IPS-18a (cell line): ENCODE data around the gene ITPK1.
A peak's percentile ranks its signal among the peaks of the same experiment; 100 is the strongest.

Experiments used
- H3K27ac ChIP-seq: one replicate; pipeline ENCODE4 v1.5.1; 2013; ENCODE audit warnings: low read length
- H3K27me3 ChIP-seq: one replicate; pipeline ENCODE4 v1.6.1; 2013; ENCODE audit warnings: mild to moderate bottlenecking, low read length; ENCODE audit not compliant: control insufficient read depth, insufficient read depth
- H3K36me3 ChIP-seq: one replicate; pipeline ENCODE4 v1.6.1; 2013; ENCODE audit warnings: low read depth, low read length; ENCODE audit not compliant: control insufficient read depth
- H3K4me1 ChIP-seq: one replicate; pipeline ENCODE4 v1.6.1; 2013; ENCODE audit warnings: low read depth, low read length; ENCODE audit not compliant: control insufficient read depth
- H3K4me3 ChIP-seq: one replicate; pipeline ENCODE4 v1.5.1; 2013; ENCODE audit warnings: low read length
- H3K9ac ChIP-seq: one replicate; pipeline ENCODE4 v1.6.1; 2013; ENCODE audit warnings: mild to moderate bottlenecking, low read length, moderate library complexity
- H3K9me3 ChIP-seq: one replicate; pipeline ENCODE4 v1.6.1; 2013; ENCODE audit warnings: low read depth, low read length; ENCODE audit not compliant: control insufficient read depth

The ITPK1 gene

DNA sequence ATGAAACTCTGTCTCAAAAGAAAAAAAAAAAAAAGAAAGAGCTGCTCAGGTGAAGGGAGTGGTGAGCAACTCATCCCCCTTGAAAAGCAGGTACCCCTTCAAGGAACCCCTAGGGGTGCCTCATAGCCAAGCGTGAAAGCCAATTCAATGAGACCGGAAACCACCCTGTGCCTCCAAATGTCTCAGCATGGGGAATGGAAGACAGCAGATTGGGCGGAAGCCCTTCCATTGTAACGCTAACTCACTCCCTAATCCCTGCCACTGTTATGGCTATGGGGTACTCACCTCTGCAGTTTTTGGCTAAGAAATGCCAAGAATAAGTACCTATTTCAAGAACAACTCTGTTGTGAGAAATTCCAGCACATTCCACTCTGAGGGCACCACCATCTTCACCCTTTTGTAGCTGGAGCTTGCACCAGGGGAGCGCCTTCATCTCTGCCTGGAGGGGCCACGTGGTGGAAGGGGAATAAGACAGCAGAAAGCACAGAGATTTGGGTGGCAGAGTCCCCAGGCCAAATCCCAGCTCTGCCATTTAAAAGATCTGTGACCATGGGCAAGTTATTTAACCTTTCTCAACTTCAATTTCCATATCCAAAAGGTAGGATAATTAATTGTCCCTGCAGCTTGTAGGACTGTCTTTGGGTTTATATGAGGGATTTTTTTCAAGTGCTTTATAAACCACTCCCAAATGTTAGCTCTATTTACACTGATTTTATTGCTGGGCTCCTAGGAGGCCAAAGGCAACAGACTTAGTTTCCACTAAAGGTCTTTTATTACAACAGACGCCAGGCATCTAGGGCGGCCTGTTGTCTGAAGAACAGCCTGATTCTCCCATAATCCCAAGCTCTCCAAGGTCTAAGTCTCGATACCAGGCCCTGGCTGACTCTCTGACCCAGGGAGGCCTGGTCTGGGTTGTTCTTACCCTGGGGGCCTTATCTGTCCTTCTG lies 63.9 kb downstream of the ITPK1 start:
- Histone ChIP-seq H3K36me3 (no peaks in the 10 kb centered on the region), H3K4me3 (no peak overlapping the region), H3K27ac (peak overlapping the region; percentile 22), H3K9me3 (no peaks in the 10 kb centered on the region), H3K9ac (peak overlapping the region; percentile 12), H3K4me1 (peaks cover 38% of the 10 kb centered on the region), H3K27me3 (no peaks in the 10 kb centered on the region)

DNA sequence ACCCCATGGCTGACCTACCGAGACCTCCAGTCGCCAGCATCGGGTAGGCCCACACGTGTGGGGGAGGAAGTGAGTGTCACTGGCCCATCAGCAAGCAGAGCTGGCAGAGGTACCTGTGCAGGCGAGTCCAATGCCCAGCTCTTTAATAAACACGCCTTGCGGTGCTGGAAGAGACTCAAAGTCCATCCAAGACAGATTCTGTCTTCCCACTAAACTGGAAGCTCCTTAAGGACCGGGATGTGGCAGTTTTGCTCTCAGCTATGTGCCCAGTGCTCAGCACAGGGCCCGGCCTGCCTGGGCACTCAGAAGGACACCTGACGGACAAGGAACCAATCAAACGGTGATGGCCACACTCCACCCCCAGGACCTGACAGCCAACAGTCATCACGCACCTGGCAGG lies 65.0 kb downstream of the ITPK1 start:
- H3K27ac ChIP-seq: peak overlapping the region; percentile 18
- H3K36me3 ChIP-seq: no peaks in the 10 kb centered on the region
- H3K4me1 ChIP-seq: peaks cover 46% of the 10 kb centered on the region
- H3K27me3 ChIP-seq: no peaks in the 10 kb centered on the region
- H3K4me3 ChIP-seq: no peak overlapping the region
- no peak overlapping the region for H3K9ac ChIP-seq
- no peaks in the 10 kb centered on the region for H3K9me3 ChIP-seq

DNA sequence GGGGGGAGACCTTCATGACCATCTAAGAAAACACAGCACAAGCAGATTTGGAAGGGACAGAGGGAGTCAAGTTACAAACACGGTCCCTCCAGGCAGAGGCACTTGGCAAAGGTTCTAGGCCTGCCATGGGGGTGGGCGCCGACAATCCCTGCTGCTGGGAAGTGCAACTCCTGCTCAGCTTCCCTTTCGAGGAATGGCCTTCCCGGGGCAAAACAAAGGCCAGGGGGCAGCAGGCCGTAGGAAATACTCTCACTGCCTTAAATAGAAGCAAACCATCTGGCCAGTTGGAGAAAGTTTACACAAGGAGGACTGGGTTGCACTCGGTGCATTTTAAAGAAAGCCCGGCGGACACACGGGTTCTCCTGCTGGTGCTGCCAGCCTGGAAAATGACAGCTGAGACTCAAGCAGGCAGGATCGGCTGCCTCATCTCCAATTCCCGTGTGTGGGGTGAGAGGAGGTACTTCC lies 65.8 kb downstream of the ITPK1 start:
- Histone ChIP-seq H3K4me1 (peaks cover 55% of the 10 kb centered on the region), H3K4me3 (no peak overlapping the region), H3K9me3 (no peaks in the 10 kb centered on the region), H3K9ac (no peak overlapping the region), H3K27me3 (no peaks in the 10 kb centered on the region), H3K27ac (no peak overlapping the region), H3K36me3 (no peaks in the 10 kb centered on the region)

DNA sequence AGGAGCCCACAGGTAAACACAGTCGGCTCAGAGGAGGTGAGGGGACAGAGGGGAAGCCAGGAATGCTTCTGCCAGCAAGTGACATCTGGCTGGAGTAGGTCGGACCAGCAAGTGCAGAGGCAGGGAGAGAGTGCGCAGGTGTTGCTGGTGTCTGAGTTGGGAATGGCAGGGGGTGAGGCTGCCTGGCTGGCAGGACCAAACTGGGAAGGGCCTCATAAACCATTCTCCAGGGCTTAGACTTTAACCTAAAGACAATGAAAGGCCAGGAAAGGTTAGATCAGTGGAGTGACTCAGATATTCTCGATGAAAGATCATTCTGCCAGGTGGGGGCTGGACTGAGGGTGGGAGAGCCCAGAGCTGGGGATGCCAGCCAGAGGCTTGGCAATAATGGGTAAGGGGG lies 66.4 kb downstream of the ITPK1 start:
- Histone ChIP-seq H3K4me1 (peaks cover 59% of the 10 kb centered on the region), H3K27ac (no peak overlapping the region)

DNA sequence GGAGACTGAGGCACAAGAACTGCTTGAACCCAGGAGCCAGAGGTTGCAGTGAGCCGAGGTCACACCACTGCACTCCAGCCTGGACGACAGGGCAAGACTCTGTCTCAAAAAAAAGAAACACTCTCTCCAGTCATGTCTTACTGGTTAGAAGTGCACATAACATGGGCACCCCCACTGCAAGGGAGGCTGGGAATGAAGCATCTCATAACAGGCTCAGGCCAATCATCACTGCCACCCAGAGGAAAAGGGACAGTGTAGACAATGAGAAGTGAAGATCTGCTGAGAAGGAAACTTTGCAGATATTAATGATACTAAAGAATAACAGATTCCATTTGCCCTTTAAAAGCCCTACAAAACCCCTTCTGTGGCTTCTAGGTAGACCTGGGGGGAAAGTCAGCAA lies 66.9 kb downstream of the ITPK1 start:
- Histone ChIP-seq H3K4me3 (no peak overlapping the region), H3K4me1 (peaks cover 59% of the 10 kb centered on the region), H3K9ac (no peak overlapping the region), H3K36me3 (no peaks in the 10 kb centered on the region), H3K27ac (no peak overlapping the region), H3K27me3 (no peaks in the 10 kb centered on the region), H3K9me3 (no peaks in the 10 kb centered on the region)

More for the DNA sequence above, 66.4 kb downstream of the ITPK1 start:
- no peak overlapping the region for H3K9ac ChIP-seq
- H3K36me3 ChIP-seq: no peaks in the 10 kb centered on the region
- no peaks in the 10 kb centered on the region for H3K27me3 ChIP-seq
- no peak overlapping the region for H3K4me3 ChIP-seq
- H3K9me3 ChIP-seq: no peaks in the 10 kb centered on the region

DNA sequence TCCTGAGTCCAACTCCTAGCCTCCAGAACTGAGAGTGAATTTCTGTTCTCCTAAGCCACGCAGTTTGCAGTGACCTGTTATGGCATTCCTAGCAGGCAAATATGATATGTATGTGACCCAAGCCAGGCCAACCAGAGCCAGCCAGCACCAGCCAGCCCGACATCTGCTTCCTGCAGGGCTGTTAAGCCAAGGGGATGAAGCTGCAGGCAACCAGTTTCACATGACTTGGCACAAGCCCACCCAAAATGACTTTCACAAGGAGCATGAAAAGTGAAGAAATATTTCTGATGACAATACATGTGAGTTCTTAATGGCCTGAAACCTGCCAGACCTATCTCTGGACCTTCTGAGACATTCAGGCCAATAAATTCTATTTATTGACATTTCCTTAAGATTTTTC lies 68.1 kb downstream of the ITPK1 start:
- Histone ChIP-seq H3K27ac (no peak overlapping the region), H3K27me3 (no peaks in the 10 kb centered on the region), H3K4me1 (peaks cover 56% of the 10 kb centered on the region)

DNA sequence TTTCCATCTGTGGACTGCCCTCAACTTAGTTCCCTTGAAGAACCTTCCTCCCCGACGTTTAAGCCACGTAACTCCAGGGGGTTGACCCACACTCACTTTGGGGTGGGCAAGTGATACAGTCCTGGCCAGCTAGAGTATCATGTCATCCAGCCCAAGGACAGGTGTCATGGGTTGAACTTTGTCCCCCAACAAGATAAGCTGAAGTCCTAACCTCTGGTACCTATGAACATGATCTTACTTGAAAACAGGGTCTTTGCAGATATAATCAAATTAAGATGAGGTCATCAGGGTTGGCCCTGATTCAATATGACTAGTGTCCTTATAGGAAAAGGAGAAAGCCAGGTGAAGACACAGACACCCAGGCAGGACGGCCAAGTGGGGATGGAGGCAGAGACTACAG lies 68.6 kb downstream of the ITPK1 start:
- H3K27ac ChIP-seq: no peak overlapping the region
- no peaks in the 10 kb centered on the region for H3K9me3 ChIP-seq
- peaks cover 53% of the 10 kb centered on the region for H3K4me1 ChIP-seq
- H3K9ac ChIP-seq: no peak overlapping the region
- no peaks in the 10 kb centered on the region for H3K36me3 ChIP-seq
- H3K4me3 ChIP-seq: no peak overlapping the region
- H3K27me3 ChIP-seq: no peaks in the 10 kb centered on the region

More for the DNA sequence above, 68.1 kb downstream of the ITPK1 start:
- no peaks in the 10 kb centered on the region for H3K36me3 ChIP-seq
- H3K9me3 ChIP-seq: no peaks in the 10 kb centered on the region
- H3K4me3 ChIP-seq: no peak overlapping the region
- H3K9ac ChIP-seq: no peak overlapping the region

DNA sequence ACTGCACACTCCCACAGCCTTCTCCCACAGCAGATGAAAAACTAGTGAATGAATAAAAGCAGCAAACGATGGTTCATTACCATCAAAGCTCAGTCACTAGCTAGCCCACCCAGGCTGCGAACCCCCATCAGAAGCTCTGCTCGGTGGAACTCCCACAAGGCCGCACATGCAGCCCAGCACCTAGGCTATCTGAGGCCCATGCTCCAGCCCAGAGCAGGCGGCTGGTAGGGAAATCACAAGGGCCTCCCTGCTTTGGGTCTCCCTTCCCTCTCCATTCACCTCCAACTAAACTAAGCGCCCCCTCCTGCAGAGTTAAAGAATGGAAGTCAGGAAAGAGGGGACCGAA lies 69.0 kb downstream of the ITPK1 start:
- no peaks in the 10 kb centered on the region for H3K27me3 ChIP-seq
- H3K9ac ChIP-seq: no peak overlapping the region
- H3K27ac ChIP-seq: no peak overlapping the region
- no peaks in the 10 kb centered on the region for H3K9me3 ChIP-seq
- H3K4me3 ChIP-seq: no peak overlapping the region
- no peaks in the 10 kb centered on the region for H3K36me3 ChIP-seq
- peaks cover 53% of the 10 kb centered on the region for H3K4me1 ChIP-seq

DNA sequence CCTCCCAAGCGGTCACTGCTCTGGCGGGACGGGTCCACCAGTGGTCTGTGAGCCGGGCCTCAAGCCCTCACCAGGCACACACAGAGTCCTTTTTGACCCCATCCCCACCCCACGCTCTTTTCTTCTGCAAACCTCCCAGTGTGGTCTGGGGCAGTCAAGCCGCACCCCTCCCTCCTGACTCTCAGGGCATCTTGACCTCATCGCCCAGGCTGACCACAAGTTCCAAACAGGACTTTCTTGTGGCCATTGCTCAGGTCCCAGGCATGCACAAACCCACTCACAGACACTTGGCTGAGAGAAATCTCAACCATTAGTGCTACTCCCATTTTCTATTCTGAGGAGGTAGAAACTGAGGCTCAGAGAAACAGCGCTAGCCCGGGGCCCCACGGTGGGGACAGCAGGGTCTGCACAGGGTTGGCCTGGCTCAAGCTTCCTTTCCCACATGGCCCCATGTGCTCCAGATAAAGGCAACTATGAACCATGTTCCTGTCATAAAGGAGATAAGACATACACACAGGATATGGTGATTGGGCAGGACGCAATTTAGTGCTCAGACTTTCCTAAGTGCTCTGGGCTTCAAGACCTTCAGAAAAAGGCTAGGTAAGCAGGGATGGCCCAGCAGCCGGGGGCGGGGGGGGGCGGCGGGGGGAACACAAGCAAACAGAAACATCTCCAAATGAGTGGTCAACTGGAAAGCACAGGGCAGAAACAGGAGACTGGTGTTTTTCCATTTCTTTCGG lies 69.6 kb downstream of the ITPK1 start:
- H3K36me3 ChIP-seq: no peaks in the 10 kb centered on the region
- no peak overlapping the region for H3K9ac ChIP-seq
- H3K4me1 ChIP-seq: peaks cover 53% of the 10 kb centered on the region
- no peak overlapping the region for H3K27ac ChIP-seq
- H3K27me3 ChIP-seq: no peaks in the 10 kb centered on the region
- no peak overlapping the region for H3K4me3 ChIP-seq
- no peaks in the 10 kb centered on the region for H3K9me3 ChIP-seq

DNA sequence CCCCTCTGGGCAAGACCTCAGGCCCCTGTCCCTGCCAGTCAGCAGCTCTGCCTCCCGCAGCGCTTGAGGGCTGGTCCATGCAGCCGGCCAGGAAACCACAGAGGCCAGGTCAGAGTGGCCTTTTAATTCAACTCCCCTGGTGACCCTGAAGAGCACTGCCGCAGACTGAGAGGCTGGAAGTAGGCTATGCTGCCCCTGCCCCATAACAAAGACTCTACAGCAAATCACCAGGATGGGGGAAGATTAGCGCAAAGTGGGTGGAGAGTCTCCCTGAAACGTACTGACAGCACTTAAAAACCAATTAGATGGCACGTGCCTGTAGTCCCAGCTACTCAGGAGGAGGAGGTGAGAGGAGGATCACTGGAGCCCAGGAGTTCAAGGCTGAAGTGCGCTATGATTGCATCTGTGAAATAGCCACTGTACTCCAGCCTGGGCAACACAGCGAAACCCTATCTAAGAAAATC lies 70.5 kb downstream of the ITPK1 start:
- Histone ChIP-seq H3K36me3 (no peaks in the 10 kb centered on the region), H3K4me1 (peaks cover 52% of the 10 kb centered on the region), H3K9ac (no peak overlapping the region), H3K4me3 (no peak overlapping the region), H3K27me3 (no peaks in the 10 kb centered on the region), H3K27ac (no peak overlapping the region), H3K9me3 (no peaks in the 10 kb centered on the region)

DNA sequence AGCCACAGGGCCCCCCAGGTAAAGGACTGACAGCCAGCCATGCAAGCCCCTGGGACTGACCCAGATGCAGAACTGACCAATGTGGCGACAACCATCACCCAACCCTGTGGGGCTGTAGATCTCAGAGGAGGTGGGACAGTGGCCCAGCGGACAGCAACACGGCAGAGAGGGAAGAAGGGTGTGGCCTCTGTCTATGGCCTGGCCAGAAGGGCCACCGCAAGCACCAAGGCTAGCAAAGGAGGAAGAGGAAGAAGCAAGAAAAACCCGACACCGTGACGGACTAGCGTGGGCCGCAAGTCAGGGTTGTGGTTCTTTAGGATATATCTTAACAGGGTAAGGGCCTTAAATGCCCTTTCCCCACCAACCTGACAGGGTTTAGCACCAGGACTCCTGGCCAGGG lies 71.2 kb downstream of the ITPK1 start:
- Histone ChIP-seq H3K9me3 (no peaks in the 10 kb centered on the region), H3K27me3 (no peaks in the 10 kb centered on the region), H3K27ac (no peak overlapping the region), H3K36me3 (no peaks in the 10 kb centered on the region), H3K4me1 (peaks cover 51% of the 10 kb centered on the region), H3K4me3 (no peak overlapping the region), H3K9ac (no peak overlapping the region)
